Nephron progenitor cell (in vitro differentiated cells): ENCODE data around the gene AADAT.

Experiments
- DNase-seq: peaks from one replicate; pipeline ENCODE4 v3.0.0; 2021
- H3K27ac Mint-ChIP-seq: 2 replicates; pipeline ENCODE4 v1.8.0; 2021; ENCODE audit warnings: mild to moderate bottlenecking, moderate library complexity, mixed read lengths
- H3K27me3 Mint-ChIP-seq: 2 replicates; pipeline ENCODE4 v1.8.0; 2021; ENCODE audit warnings: mild to moderate bottlenecking, low read depth, mixed read lengths; ENCODE audit not compliant: poor library complexity
- H3K36me3 Mint-ChIP-seq: 2 replicates; pipeline ENCODE4 v1.8.0; 2021; ENCODE audit warnings: low read depth, mixed read lengths
- H3K4me1 Mint-ChIP-seq: 2 replicates; pipeline ENCODE4 v1.8.0; 2021; ENCODE audit warnings: mixed read lengths
- H3K4me3 Mint-ChIP-seq: 2 replicates; pipeline ENCODE4 v1.8.0; 2021; ENCODE audit warnings: mild to moderate bottlenecking, moderate library complexity, mixed read lengths
- H3K9me3 Mint-ChIP-seq: 2 replicates; pipeline ENCODE4 v1.8.0; 2021; ENCODE audit warnings: mild to moderate bottlenecking, moderate library complexity, mixed read lengths
- CTCF ChIP-seq: fragments of 200-600 bp; sonication (generic); IDR thresholded peaks from 2 replicates; pipeline ENCODE4 v1.5.0; 2021; ENCODE audit warnings: antibody characterized with exemption

AADAT gene

GRCh38 chr4:170068438-170069128 lies 21.2 kb downstream of the AADAT start:
- H3K4me1 Mint-ChIP-seq: no peaks in the 10 kb centered on the region
- no peak overlapping the region for H3K4me3 Mint-ChIP-seq
- no peak overlapping the region for H3K27ac Mint-ChIP-seq
- no peaks in the 10 kb centered on the region for H3K27me3 Mint-ChIP-seq
- TF ChIP-seq CTCF: no peak
- H3K9me3 Mint-ChIP-seq: no peaks in the 10 kb centered on the region
- DNase-seq: no peak
- peaks cover 39% of the 10 kb centered on the region for H3K36me3 Mint-ChIP-seq

DNA sequence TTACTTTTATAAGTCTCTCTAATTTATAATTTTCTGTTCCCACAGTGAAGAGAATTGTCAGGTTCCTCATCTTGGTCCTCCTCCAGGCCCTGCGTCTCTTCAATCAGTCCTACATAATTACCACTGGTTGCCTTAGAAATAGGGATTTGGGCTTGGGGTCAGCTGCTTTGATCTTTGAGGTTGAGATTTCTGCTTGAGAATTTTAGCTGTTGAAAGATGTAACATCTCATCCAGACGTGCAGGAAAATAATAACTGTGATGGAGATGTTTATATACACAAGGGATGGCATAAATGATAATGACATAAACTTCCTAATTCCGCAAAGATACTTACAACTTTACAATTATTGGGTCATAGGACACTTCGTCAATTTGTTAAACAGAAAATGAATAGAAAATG lies 30.3 kb downstream of the AADAT start:
- Mint-ChIP-seq H3K27me3 (no peaks in the 10 kb centered on the region), H3K9me3 (no peaks in the 10 kb centered on the region), H3K27ac (no peak overlapping the region), H3K4me1 (no peaks in the 10 kb centered on the region), H3K4me3 (no peak overlapping the region), H3K36me3 (peaks cover 55% of the 10 kb centered on the region)
- no peak for TF ChIP-seq CTCF
- no peak for DNase-seq

- DNase-seq: no peak
- Mint-ChIP-seq H3K4me1 (no peaks in the 10 kb centered on the region), H3K27me3 (no peaks in the 10 kb centered on the region), H3K4me3 (no peak overlapping the region), H3K36me3 (peaks cover 55% of the 10 kb centered on the region), H3K9me3 (no peaks in the 10 kb centered on the region), H3K27ac (no peak overlapping the region)
- no peak for TF ChIP-seq CTCF
These were observed 30.9 kb downstream of the AADAT start for GRCh38 chr4:170058826-170059225.

DNA sequence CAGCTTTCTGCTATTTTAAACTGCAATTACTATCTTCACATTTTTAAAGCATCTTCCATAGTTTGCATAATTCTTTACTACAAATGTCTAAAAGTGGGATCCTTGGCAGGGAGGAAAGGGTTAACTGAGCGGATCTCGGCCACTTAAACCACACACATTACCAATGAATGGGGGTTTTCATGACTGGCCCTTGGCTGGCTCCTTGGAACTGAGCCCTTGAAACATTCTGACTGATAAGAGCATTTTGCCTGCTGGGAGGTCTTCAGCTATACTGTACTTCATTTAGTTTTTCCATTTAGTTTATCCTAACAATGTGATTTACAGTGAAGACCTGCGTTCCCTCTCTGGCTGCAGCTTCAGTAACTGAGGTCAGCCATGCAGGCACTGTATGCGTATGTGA lies 31.9 kb downstream of the AADAT start:
- no peak for DNase-seq
- Mint-ChIP-seq H3K27me3 (no peaks in the 10 kb centered on the region), H3K9me3 (no peaks in the 10 kb centered on the region), H3K27ac (no peak overlapping the region), H3K4me1 (peaks cover 6% of the 10 kb centered on the region), H3K36me3 (peaks cover 50% of the 10 kb centered on the region), H3K4me3 (no peak overlapping the region)
- no peak for TF ChIP-seq CTCF

- peaks cover 5% of the 10 kb centered on the region for H3K27me3 Mint-ChIP-seq
- no peak overlapping the region for H3K4me3 Mint-ChIP-seq
- peaks cover 3% of the 10 kb centered on the region for H3K9me3 Mint-ChIP-seq
- no peak for DNase-seq
- H3K36me3 Mint-ChIP-seq: peaks cover 21% of the 10 kb centered on the region
- TF ChIP-seq CTCF: no peak
- H3K27ac Mint-ChIP-seq: no peak overlapping the region
- peaks cover 8% of the 10 kb centered on the region for H3K4me1 Mint-ChIP-seq
These were observed 36.8 kb downstream of the AADAT start for GRCh38 chr4:170052919-170053318.

DNA sequence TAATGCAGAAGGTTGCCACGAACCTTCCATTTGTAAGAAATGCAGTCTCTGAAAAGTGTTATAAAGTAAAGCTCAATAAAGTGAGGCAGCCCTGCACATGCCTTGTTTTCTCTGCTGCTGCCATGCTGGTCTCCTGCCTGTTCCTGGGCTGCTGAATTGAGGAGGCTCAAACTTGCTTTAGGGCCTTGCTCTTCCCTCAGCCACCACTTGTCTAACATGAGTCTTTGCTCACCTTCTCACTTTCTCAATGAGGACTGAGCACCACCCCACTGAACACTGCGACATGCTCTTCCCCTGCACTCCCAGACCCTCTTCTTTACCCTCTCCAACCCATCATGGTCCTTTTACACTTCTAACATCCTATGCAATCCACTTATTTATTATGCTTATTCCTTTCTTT lies 38.4 kb downstream of the AADAT start:
- H3K27ac Mint-ChIP-seq: no peak overlapping the region
- no peak for DNase-seq
- H3K4me1 Mint-ChIP-seq: peaks cover 8% of the 10 kb centered on the region
- H3K4me3 Mint-ChIP-seq: no peak overlapping the region
- no peak for TF ChIP-seq CTCF
- H3K9me3 Mint-ChIP-seq: peaks cover 4% of the 10 kb centered on the region
- peaks cover 5% of the 10 kb centered on the region for H3K27me3 Mint-ChIP-seq
- peaks cover 8% of the 10 kb centered on the region for H3K36me3 Mint-ChIP-seq
